ENCODE results near the gene MAP6.

GRCh38 chr11:75667255-75667830 is 1.5 kb downstream of the MAP6 start:
- TF ChIP-seq CTCF (IDR thresholded peaks at IDR 0.05; ENCODE audit: insufficient read depth, low read length, poor library complexity, severe bottlenecking) (no peak), EZH2phosphoT487 (conservative IDR thresholded peaks at IDR 0.05; ENCODE audit: low read length) (peak; percentile 79; the same call in 1 of the 2 replicates)

All from SU-DHL-6 (cell line).